ENCODE measurements around the gene GLO1.
"Not testable (repeated sequence)": the region's sequence is repeated elsewhere in the genome, so short reads cannot be mapped to it uniquely, and the experiment has no call there.

Gene GLO1

DNA sequence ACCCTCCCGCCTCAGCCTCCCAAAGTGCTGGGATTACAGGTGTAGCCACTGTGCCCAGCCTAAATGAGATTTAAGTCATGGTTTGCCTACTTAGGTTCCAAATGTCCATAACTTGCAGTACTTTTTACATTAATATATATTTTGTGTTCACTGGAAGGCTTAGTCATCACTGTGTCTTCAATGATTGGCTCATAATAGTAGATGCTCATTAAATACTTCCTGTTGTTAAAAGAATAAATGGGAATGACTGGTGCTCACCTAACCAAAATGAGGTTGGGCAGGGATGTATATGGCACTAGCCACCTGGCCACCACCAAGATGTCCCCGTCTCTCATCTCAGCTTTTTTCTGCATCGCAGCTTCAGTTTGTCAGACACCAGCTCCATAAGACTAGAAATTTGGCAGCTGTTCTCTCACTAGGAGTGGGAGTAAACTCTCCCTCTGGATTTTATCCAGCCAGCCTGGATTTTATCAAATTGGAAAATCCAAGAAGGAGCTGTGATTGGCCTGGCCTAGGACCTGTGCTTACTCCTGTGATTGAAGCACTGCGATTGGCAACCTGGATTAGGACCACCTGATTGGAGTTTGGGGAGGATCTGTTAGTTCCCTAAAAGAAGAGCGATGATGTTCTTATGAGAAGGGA is 1.1 kb upstream of the GLO1 start:
- no peak for DNase-seq

DNA sequence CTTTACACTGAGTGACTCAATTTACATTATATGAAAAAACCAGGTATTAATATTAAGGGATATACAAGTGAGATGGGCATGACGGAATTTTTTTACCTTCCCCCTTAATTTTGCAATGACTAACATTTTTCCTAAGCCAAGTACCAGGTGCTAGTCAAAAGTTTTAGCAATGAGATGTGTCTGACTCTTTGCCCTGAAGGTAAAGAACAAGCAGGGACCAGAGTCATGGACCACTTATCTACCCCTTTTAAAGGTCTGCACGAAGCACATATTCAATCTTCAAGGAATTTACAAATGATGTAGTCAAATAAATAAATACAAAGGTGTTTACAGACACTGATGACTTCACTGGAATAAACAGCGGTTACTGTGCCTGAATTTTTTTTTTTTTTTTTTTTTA is 1.4 kb downstream of the GLO1 start:
- DNase-seq: no peak

DNA sequence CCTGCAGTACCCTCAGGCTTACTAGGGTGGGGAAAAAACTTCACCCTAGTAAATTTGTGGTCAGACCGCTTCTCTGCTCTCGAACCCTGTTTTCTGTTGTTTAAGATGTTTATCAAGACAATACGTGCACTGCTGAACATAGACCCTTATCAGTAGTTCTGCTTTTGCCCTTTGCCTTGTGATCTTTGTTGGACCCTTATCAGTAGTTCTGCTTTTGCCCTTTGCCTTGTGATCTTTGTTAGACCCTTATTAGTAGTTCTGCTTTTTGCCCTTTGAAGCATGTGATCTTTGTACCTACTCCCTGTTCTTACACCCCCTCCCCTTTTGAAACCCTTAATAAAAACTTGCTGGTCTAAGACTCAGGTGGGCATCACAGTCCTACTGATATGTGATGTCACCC is 3.2 kb downstream of the GLO1 start:
- DNase-seq: not testable (repeated sequence)

DNA sequence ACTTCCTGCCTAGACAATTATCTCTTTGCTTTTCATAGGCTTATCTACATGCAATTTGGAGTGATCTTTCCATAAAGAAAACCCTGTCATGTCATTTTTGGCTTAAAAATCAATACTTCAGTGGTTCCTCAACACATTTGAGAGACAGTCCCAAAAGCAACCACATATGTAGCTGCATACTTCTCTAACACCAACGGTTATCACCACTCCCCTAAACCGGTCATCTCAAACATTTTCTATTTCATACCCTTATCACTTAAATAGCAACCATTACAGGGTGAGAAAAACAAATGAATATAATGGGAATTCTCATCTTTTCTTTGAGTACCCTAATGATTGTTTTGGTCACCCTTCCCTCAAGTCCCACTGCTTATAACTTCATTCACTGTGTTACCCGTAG is 5.1 kb downstream of the GLO1 start:
- no peak for DNase-seq

DNA sequence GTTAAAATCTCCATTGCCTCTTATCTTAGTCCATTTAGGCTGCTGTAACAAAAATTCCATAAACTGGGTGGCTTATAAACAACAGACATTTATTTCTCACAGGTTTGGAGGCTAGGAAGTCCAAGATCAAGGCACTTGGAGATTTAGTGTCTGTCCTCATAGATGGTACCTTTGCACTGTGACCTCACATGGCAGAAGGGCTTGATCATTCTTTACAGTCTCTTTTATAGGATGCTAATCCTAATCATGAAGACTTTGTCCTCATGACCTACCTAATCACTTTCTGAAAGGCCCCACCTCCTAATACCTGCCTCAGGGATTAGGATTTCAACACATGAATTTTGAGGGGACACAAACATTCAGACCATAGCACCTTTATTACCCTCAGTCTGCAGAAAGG is 6.6 kb downstream of the GLO1 start:
- no peak for DNase-seq

DNA sequence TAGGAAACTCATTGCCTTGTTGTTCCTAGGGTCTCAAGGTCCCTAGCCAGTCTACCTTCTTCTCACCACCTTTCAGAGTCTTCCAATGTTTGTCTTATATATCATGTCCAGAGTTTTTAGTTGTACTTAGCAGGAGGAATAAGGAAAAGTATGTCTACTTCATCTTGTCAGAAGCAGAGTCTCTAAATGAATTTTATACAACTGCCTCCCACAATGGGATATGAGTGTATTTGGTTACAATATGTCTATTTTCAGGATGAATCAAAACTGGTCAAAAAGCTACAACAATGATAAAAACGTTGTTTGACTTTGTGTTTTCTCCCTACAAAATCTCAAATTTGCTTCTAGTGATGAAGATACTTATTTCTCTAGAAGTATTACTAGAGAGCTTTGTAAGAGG is 7.0 kb downstream of the GLO1 start:
- no peak for DNase-seq

DNA sequence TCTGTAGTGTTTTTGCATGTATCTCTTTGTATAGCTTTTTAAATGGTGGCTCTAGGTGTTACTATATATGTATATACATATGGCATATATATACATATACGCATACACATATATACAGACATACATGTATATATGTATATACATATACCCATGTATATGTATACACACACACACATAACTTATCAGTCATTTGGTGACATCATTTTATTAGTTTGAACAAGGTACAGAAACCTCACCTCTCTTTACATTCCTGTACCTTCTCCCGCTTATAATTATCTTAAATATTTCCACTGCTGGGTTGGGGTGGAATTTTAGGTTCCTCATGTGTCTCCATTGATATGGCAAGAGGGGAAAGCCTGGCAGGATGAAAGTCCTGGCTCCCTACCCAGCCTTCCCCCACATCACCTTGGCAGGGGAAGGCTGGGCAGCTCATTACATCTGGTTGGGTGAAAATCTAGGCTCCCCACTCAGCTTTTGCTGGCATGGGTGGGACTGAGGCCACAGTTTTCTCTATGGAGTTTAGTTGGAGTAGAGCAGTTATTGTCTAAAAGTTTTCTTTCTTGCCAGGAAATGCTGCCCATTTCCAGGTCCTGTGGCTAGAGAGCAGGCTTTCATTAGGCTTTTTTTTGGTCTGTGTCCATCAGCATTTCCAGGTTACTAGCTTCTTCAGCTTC is 7.6 kb downstream of the GLO1 start:
- DNase-seq: no peak

DNA sequence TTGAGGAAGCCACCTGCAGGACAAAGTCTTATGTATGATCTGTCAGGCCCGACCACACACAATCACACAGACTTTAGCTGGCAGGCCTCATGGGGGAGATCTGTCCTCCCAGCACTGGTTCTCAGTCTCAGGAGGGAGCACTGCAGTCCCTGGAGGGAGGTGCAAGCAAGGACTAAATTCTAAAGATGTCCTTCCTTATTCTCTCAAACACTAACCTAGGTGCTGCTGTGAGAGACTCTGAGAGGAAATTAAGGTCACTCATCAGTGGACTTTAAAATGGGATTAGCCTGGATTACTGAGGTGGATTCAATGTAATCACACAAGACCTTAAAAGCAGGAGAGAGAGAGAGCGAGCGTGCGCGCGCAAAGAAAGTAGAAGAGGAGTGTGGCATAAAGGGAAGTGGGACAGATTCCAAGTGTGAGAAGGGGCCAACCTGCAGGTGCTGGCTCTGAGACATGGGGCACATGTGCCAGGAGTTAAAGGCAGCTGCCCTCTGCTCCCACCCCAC is 14.3 kb downstream of the GLO1 start:
- no peak for DNase-seq

DNA sequence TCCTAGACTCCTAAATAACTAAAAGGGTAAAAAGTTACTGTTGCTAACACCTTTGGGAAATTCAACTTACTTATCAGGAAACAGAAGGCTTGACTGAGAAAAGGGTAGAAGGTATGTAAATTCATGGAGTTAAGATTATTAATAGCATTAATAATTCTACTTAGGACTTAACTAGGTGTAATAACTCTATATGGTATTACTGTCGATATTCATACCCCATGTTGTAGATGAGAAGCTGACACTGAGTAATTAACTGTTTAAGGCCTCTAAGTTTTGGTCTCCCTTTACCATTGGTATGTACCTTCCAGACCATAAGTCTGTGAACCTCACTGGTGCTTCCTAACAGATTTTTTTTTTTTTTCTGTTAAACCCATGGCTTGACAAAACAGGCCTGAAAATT is 15.4 kb downstream of the GLO1 start:
- DNase-seq: no peak

DNA sequence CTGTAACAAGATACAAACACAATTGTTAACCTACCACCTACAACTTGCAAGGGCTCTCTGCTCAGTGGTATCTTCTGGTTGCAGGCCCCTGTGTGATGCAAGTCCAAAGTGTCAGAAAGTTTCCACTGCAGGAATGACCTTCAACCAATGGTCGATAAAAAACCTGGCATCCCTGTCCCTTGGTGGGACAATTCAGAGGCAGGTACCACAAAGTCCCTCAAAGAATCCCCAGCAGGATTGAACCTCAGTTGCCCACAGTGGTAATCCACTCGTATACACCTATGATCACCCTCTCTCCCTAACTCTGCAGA is 15.9 kb downstream of the GLO1 start:
- DNase-seq: no peak

DNA sequence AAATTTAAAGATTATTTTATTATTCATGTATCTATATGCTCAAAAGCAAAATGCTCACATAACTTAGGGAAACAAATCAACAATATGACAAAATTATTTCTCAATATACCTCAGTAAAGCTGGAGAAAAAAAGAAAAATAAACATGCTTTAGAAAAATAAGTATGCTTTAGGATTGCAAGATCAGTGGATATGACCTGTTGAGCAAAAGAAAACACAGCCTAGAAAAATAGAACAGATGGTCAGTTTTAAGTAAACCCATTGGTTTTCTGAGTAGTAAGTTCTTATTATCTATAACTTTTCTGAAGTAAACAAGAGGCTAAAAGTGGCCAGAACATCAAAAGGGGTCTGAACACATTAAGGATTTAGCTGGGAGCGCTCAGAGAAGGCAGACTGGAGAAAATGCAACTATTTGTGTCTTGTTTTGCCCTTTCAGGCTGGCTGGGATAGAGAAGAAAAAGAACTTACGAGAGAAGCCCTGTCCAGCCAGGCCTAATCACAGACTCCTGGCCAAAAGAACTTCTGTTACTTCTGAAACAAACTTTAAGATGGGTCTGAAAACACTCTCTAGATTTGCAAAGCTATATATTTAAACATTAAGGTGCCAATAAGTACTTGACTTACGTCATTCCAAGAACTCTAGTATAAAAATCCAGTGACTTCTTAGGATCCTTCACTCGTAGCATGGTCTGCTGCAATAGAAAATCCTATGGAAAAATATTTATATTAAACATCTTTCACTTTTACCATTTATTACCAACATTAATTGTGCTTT is 16.5 kb downstream of the GLO1 start:
- DNase-seq: no peak

DNA sequence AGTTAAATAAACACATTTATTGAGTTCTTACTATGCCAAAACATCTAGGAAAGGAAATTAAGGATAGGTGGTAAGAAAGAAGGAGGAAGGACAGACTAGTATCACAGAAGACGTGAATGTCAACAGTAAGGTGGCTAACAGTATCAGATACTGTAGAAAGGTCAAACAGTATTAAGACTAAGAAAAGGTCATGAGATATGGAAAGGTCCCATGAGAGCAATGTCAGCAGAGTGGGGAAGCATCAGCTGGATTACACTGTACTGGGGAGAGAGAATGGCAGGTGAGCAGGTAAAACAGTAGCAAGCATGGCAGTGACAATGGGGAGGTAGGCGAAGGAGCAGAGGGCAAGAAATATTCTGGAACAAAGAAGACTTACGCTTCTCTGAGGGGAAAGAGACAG is 18.0 kb downstream of the GLO1 start:
- DNase-seq: no peak

DNA sequence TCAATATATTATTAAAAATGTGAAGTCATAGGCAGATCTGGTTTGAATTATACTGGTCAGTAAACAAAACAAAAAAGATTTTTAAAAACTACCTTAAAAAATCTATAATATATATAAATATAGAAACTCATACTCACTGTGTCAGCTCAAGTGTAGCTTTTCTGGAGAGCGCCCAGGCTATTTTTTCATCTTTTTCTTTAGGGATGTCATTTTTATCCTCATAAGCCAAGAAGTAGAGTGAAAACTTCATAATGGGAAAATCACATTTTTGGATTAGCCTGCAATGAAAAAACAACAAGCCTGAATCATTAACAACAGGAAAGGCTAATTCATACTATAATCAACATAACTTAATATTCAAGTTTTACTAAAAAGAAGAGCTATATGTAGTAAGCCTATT is 18.7 kb downstream of the GLO1 start:
- no peak for DNase-seq

DNA sequence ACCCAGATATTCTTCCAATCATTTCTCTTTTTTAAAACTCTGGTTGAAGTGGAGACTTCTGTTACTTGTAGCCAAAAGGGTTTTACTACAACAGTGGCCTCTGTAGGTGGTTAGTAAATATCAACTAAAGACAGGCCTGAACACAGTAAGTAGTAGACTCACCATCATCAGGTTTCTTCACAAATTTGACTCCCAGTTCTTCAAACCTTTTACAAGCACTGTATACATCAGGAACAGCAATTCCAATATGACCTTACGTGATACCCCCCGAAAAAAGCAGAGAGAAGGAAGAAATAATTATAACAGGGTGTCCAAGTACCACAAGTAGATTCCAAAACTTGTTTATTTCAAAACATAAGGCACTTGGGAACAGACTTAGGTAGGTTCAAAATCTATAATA is 21.1 kb downstream of the GLO1 start:
- no peak for DNase-seq

DNA sequence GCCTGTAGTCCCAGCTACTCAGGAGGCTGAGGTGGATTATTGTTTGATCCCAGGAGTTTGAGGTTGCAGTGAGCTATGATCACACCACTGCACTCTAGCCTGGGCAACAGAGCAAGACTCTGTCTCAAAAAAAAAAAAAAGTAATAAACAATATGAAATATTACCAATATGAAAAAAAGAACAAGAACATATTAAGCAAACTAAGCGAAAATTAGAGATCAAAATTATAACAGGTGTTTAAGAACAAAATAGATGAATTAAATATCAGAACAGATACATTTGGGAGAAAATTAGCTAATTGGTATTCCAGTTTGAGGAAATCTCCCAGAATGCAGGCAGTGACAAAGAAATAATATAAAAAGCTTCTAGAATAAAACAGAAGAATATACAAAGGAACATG is 23.3 kb downstream of the GLO1 start:
- no peak for DNase-seq

DNA sequence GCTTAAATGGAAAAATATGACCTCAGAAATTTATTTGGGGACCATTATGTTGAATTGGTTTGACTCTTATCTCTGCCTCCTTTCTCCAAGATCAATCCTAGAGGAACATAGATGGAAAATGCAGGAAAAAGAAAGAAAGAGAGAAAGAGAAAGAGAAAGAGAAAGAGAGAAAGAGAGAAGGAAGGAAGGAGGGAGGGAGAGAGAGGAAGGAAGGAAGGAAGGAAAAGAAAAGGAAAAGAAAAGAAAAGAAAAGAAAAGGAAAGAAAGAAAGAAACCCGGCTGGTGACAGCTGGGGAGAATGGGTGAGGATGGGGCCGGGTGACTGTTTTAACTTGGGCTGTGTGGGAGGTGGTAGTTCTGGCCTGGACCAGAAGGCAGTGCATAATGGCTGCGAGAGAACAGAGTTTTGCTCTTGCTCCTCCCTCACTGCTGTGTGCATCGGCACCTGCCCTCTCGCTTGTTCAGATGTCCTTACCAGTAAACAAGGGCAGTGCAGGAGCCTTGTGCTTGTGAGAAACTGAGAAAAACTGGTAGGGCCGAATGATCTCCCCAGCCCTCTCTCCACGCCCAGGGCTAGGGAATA is 24.7 kb downstream of the GLO1 start:
- DNase-seq: no peak

DNA sequence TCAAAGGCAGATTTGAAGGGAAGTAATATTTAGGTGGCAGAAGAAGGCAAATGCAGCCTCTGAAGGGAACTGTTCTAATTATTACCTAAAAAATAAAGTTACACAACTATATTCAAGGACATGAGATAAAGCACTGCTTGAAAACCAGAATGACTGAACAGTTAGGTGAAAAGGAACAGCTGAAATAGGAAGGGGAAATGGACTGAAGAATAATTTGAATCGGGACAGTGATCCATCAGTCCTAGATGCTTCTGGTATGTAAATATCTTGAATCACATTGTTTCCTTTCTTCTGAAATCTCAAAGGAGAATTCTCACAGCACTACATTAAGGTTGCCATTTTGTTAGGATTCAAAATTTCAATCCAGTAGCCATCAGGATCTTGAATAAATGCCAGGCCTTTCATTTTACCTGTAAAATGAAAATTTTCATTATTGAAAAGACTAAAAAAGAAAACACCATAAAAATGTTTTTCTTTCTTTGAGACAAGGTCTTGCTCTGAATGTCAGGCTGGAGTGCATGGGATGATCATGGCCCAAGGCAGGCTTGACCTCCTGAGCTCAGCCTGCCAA is 25.9 kb downstream of the GLO1 start:
- no peak for DNase-seq

DNA sequence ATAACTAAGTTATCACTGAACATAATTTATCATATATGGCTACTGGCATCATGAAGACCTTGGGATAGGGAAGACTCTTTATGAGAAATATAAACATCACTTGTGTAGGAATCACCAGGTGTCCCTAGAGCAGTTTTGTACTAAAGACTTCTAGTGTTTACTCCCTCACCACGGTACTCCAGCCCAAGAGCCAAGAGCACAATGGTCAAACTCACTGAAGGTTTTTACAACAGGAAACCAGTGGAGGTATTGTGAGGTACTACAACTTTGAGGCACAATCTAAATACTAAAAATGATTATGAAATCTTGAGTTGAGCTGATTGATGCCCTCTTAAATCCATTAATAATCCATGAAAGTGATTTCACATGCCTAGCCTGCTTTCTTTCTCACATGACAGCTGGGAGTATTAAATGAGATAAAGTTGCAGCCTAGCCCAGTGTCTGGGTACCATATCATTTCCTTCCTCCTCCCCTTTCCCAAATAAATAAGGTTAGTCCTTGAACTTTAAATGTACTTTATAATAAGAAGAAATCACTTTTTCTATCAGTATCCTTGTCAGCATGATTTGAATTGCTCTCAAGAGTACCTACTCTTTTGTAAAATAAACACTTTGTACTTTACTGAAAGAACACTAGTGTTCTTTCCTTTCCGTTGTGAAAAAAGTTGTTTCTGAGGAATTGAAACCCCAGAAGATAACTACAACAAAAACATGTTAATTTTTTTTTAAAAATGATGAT is 26.5 kb downstream of the GLO1 start:
- DNase-seq: no peak

DNA sequence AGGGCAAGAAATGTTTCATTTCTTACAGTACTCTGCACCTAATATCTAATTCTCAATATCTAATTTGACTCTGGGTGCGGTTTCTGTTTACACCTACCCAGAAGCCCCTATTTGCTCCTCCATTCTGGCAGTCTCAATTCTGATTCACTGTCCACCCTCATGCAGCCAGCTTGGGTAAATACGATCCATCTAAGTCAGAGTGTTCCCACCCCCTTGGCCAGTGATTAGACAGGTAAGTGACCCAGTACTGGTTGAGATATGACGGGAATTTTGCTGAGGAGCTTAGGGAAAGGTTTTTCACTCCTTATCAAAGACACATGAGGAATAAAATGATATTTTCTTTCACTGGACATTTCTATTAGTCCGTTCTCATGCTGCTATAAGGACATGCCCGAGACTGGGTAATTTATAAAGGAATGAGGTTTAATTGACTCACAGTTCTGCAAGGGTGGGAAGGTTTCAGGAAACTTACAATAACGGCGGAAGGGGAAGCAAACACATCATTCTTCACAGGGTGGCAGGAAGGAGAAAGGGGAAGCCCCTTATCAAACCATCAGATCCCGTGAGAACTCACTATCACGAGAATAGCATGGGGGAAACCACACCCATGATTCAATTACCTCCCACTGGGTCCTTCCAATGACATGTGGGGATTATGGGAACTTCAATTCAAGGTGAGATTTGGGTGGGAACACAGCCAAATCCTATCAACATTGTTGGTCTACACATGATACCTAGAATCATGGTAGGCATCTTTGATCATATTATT is 29.4 kb downstream of the GLO1 start:
- DNase-seq: no peak

DNA sequence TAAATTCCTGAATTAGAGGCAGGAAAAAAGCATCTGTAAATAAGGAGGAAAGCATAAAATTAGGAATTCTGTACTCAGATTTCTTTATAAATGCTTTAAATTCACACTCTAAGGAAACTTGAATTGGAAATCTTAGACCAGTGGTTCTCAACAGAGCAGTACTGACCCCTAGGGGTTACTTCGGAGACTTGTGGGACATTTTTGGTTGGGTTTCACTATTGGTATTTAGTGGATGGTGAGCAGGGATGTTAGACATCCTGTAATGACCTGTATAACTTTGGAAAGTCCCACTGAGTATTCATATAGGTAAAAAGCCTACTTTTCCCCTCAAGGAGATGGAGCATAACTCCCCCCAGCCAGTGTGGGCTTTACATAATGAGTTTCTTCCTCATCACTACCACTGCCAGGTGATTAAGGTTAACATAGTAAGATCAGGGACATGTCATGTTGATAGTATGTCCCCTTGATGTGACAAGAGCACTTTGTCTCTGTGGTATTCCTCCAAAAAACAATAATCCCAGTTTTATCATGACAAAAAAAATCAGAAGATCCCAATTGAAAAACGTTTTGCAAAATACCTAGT is 31.0 kb downstream of the GLO1 start:
- peak; percentile 56 for DNase-seq

DNA sequence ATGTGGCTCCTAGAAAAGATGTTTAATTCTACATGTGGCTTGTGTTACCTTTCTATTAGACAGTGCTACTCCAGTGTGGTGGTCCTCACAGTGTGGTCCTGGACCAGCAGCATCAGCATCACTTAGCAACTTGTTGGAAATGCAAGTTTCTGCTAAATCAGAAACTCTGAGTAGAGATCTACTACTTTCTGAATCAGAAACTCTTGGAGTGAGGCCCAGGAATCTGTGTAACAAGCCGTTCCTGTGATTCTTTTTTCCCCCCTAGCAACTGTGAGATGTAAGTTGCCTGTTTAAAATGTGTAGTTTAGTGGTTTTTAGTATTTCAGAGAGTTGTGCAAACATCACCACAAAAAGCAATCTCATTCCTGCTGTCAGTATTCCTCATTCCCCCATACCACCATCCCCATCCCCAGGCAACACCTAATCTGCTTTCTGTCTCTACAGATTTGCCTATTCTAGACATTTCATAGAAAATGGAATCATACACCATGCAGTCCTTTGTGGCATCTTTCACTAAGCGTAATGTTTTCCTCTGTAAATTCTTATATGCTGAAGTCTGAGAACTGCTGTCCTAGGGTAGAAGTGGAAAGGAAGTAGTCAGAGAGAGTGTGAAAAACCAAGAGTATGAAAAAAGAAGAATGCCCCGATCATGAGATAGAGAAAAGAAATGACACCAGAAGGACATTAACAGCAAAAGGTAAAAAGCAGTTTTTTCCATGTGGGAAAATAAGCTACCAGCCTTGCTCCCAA is 44.4 kb downstream of the GLO1 start:
- DNase-seq: no peak
